ENCODE measurements around the gene MYO10. TPM values are rescaled to one million over a fixed set of nuclear protein-coding genes. Genes with fewer than 3 reads are reported as not detected.

MYO10 gene
- total and polyA plus RNA-seq, 2 experiments from 2014 or later: 119 to 276 TPM

DNA sequence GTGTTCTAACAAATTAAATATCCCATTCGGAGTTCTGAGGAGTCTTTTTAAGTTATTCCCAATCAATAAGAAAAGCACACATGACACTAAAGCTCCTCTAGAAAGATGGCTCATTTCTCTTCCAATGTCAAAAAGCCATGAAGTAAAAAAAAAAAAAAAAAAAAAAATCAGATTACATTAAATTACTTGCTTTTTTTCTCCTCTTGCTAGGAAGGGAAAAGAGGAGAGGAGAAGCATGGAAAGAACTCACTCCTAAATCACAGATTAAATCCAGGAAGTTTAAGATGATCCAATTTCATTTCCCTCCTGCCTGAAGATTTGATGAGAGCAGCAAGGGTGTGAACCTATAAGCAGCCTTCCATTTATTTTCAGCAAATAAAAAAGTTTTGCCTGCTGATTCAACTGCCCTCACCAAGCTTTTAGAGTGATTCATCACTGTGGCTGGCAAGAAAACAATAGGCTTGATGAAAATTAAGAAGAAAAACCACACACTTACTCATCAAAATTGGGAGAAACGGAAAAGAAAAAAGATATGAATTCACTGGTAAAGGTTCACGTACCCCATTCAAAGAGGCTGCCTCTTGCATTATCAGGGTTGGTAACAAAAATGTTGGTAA, 19.7 kb downstream of the MYO10 start (continued):
- no peak for TF ChIP-seq ZNF462 (CRISPR knock-in tag; IDR thresholded peaks at IDR 0.05)
- TF ChIP-seq STAT1 (IDR thresholded peaks at IDR 0.05; ENCODE audit: unreplicated experiment): no peak

- Histone ChIP-seq H3K4me3 (no peak overlapping the region), H3K4me2 (no peak overlapping the region)
- H3K27ac Mint-ChIP-seq: no peak overlapping the region
- TF ChIP-seq EZH2 (IDR thresholded peaks at IDR 0.05; ENCODE audit: low read depth, unreplicated experiment) (no peak), CREB1 (CRISPR knock-in tag; IDR thresholded peaks at IDR 0.05; ENCODE audit: low read depth) (no peak), POLR2AphosphoS5 (IDR thresholded peaks at IDR 0.05; ENCODE audit: low read depth) (no peak), STAT1 (IDR thresholded peaks at IDR 0.05; ENCODE audit: unreplicated experiment) (no peak), ZNF331 (CRISPR knock-in tag; IDR thresholded peaks at IDR 0.05; ENCODE audit: low read depth) (no peak), ETS1 (IDR thresholded peaks at IDR 0.05) (no peak), NANOG (IDR thresholded peaks at IDR 0.05; ENCODE audit: borderline replicate concordance) (no peak), EZH2phosphoT487 (IDR thresholded peaks at IDR 0.05; ENCODE audit: unreplicated experiment) (no peak), JUNB (IDR thresholded peaks at IDR 0.05; ENCODE audit: unreplicated experiment) (no peak), ZNF114 (CRISPR knock-in tag; IDR thresholded peaks at IDR 0.05) (no peak)
- TF ChIP-seq, protein P1, sequence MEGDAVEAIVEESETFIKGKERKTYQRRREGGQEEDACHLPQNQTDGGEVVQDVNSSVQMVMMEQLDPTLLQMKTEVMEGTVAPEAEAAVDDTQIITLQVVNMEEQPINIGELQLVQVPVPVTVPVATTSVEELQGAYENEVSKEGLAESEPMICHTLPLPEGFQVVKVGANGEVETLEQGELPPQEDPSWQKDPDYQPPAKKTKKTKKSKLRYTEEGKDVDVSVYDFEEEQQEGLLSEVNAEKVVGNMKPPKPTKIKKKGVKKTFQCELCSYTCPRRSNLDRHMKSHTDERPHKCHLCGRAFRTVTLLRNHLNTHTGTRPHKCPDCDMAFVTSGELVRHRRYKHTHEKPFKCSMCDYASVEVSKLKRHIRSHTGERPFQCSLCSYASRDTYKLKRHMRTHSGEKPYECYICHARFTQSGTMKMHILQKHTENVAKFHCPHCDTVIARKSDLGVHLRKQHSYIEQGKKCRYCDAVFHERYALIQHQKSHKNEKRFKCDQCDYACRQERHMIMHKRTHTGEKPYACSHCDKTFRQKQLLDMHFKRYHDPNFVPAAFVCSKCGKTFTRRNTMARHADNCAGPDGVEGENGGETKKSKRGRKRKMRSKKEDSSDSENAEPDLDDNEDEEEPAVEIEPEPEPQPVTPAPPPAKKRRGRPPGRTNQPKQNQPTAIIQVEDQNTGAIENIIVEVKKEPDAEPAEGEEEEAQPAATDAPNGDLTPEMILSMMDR (conservative IDR thresholded peaks at IDR 0.05; ENCODE audit: low read depth in 2 of 2): no peak
- TF ChIP-seq, protein P2, sequence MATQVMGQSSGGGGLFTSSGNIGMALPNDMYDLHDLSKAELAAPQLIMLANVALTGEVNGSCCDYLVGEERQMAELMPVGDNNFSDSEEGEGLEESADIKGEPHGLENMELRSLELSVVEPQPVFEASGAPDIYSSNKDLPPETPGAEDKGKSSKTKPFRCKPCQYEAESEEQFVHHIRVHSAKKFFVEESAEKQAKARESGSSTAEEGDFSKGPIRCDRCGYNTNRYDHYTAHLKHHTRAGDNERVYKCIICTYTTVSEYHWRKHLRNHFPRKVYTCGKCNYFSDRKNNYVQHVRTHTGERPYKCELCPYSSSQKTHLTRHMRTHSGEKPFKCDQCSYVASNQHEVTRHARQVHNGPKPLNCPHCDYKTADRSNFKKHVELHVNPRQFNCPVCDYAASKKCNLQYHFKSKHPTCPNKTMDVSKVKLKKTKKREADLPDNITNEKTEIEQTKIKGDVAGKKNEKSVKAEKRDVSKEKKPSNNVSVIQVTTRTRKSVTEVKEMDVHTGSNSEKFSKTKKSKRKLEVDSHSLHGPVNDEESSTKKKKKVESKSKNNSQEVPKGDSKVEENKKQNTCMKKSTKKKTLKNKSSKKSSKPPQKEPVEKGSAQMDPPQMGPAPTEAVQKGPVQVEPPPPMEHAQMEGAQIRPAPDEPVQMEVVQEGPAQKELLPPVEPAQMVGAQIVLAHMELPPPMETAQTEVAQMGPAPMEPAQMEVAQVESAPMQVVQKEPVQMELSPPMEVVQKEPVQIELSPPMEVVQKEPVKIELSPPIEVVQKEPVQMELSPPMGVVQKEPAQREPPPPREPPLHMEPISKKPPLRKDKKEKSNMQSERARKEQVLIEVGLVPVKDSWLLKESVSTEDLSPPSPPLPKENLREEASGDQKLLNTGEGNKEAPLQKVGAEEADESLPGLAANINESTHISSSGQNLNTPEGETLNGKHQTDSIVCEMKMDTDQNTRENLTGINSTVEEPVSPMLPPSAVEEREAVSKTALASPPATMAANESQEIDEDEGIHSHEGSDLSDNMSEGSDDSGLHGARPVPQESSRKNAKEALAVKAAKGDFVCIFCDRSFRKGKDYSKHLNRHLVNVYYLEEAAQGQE (IDR thresholded peaks at IDR 0.05; ENCODE audit: unreplicated experiment): no peak
Measured at GRCh38 chr5:16914584-16914983, 21.5 kb downstream of the MYO10 start.

More at GRCh38 chr5:16914584-16914983, 21.5 kb downstream of the MYO10 start:
- Mint-ChIP-seq H3K4me3 (no peak overlapping the region), H3K9me3 (peaks cover 2% of the 10 kb centered on the region; the same call in 1 of the 3 replicates), H3K36me3 (ENCODE audit: low read depth) (peaks cover 11% of the 10 kb centered on the region), H3K27me3 (ENCODE audit: insufficient read depth, low read depth, poor library complexity) (peaks cover 5% of the 10 kb centered on the region), H3K4me1 (peaks cover 22% of the 10 kb centered on the region)
- Histone ChIP-seq H3K27ac (ENCODE audit: low read depth) (no peak overlapping the region), H4K20me1 (replicated peaks; ENCODE audit: insufficient read depth) (peaks cover 14% of the 10 kb centered on the region), H3K27me3 (ENCODE audit: insufficient read depth) (no peaks in the 10 kb centered on the region), H3F3A (replicated peaks; ENCODE audit: low read depth) (no peaks in the 10 kb centered on the region), H3K4me1 (ENCODE audit: insufficient read depth) (no peaks in the 10 kb centered on the region; the same call in 1 of the 2 replicates), H2AFZ (no peak overlapping the region), H3K79me2 (replicated peaks; ENCODE audit: insufficient read depth) (peaks cover 97% of the 10 kb centered on the region), H3K36me3 (ENCODE audit: insufficient read depth) (no peaks in the 10 kb centered on the region), H3K9me2 (ENCODE audit: insufficient read depth) (no peaks in the 10 kb centered on the region)
- no peak for DNase-seq (ENCODE audit: low spot score)
- no peak for ATAC-seq

All from GM23338 (cell line).